DOHH2 (cell line): ENCODE measurements around the gene KCNIP1.

ENCODE experiments used
- EZH2phosphoT487 ChIP-seq: fragments of 200-600 bp; sonication (generic); IDR thresholded peaks from 2 replicates; pipeline ENCODE4 v1.6.1; 2017; ENCODE audit warnings: borderline replicate concordance, mild to moderate bottlenecking, antibody characterized with exemption, low read length, moderate library complexity, mixed read lengths
- TF ChIP-seq, protein P1 (sequence below): fragments of 200-600 bp; sonication (generic); IDR thresholded peaks from one replicate; pipeline ENCODE4 v1.5.1; 2014; ENCODE audit warnings: antibody characterized with exemption, mild to moderate bottlenecking, low read depth, low read length; ENCODE audit not compliant: poor library complexity, severe bottlenecking

GRCh38 chr5:170700503-170700902 is 196.7 kb downstream of the KCNIP1 start:
- TF ChIP-seq, protein P1, sequence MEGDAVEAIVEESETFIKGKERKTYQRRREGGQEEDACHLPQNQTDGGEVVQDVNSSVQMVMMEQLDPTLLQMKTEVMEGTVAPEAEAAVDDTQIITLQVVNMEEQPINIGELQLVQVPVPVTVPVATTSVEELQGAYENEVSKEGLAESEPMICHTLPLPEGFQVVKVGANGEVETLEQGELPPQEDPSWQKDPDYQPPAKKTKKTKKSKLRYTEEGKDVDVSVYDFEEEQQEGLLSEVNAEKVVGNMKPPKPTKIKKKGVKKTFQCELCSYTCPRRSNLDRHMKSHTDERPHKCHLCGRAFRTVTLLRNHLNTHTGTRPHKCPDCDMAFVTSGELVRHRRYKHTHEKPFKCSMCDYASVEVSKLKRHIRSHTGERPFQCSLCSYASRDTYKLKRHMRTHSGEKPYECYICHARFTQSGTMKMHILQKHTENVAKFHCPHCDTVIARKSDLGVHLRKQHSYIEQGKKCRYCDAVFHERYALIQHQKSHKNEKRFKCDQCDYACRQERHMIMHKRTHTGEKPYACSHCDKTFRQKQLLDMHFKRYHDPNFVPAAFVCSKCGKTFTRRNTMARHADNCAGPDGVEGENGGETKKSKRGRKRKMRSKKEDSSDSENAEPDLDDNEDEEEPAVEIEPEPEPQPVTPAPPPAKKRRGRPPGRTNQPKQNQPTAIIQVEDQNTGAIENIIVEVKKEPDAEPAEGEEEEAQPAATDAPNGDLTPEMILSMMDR: no peak
- TF ChIP-seq EZH2phosphoT487: no peak
